Measurements from ENCODE around the gene LYPD5.

The LYPD5 gene

GRCh38 chr19:43798026-43798545, 4.2 kb downstream of the LYPD5 start:
- DNase-seq (ENCODE audit: extremely low read depth, low read depth) = no peak
- no peak for TF ChIP-seq CTCF (IDR thresholded peaks at IDR 0.05; ENCODE audit: low read depth, low read length)

GRCh38 chr19:43797556-43797955, 4.7 kb downstream of the LYPD5 start:
- no peak for DNase-seq (ENCODE audit: extremely low read depth, low read depth)
- no peak for TF ChIP-seq CTCF (IDR thresholded peaks at IDR 0.05; ENCODE audit: low read depth, low read length)

GRCh38 chr19:43797118-43797517, 5.1 kb downstream of the LYPD5 start:
- no peak for DNase-seq (ENCODE audit: extremely low read depth, low read depth)

GRCh38 chr19:43790587-43790986, 11.7 kb downstream of the LYPD5 start:
- no peak for TF ChIP-seq CTCF (IDR thresholded peaks at IDR 0.05; ENCODE audit: low read depth, low read length)
- no peak for DNase-seq (ENCODE audit: extremely low read depth, low read depth)

More at GRCh38 chr19:43797118-43797517, 5.1 kb downstream of the LYPD5 start:
- no peak for TF ChIP-seq CTCF (IDR thresholded peaks at IDR 0.05; ENCODE audit: low read depth, low read length)

GRCh38 chr19:43789029-43789428, 13.2 kb downstream of the LYPD5 start:
- no peak for TF ChIP-seq CTCF (IDR thresholded peaks at IDR 0.05; ENCODE audit: low read depth, low read length)
- DNase-seq (ENCODE audit: extremely low read depth, low read depth) = no peak

GRCh38 chr19:43786665-43787064, 15.6 kb downstream of the LYPD5 start:
- TF ChIP-seq CTCF (IDR thresholded peaks at IDR 0.05; ENCODE audit: low read depth, low read length) = no peak

GRCh38 chr19:43784981-43785808, 17.1 kb downstream of the LYPD5 start:
- TF ChIP-seq CTCF (IDR thresholded peaks at IDR 0.05; ENCODE audit: low read depth, low read length) = no peak; the same call in none of the 2 replicates
- peak; percentile 35 for DNase-seq (ENCODE audit: extremely low read depth, low read depth)

More at GRCh38 chr19:43786665-43787064, 15.6 kb downstream of the LYPD5 start:
- no peak for DNase-seq (ENCODE audit: extremely low read depth, low read depth)

All from AG09319 (cell line).